A673 (cell line): ENCODE results near the gene NRAS. TPM values are rescaled to one million over a fixed set of nuclear protein-coding genes. Genes with fewer than 3 reads are reported as not detected.

Experiments
- BruUV-seq: library from RNA; stranded (reverse); fragments of 400-500 nt; replicated peaks from 2 replicates; lab custom pipeline; 2021; lab: Mats Ljungman, UMichigan
- CTCF ChIA-PET: fragments of 300-600 bp; sonication (Branson Sonifier 250); formaldehyde crosslinking; loops from one replicate; lab custom pipeline; 2022; ENCODE audit warnings: antibody characterized with exemption; lab: Charles Lee
- POLR2A ChIA-PET: fragments of 300-600 bp; sonication (Branson Sonifier 250); formaldehyde crosslinking; loops from one replicate; lab custom pipeline; 2022; ENCODE audit warnings: antibody characterized with exemption; ENCODE audit not compliant: low non-redundant PET; lab: Charles Lee
- DNase-seq: peaks from one replicate; pipeline ENCODE4 v3.0.0-alpha.2; 2015; ENCODE audit warnings: low spot score
- H3K27ac ChIP-seq: fragments of 200-600 bp; sonication (generic); 2 replicates; pipeline ENCODE4 v1.5.1; 2016; ENCODE audit warnings: mixed run types, low read depth, mild to moderate bottlenecking, mixed read lengths, antibody characterized with exemption, low read length; ENCODE audit not compliant: poor library complexity, severe bottlenecking
- H3K27me3 ChIP-seq: fragments of 200-600 bp; sonication (generic); replicated peaks from 2 replicates; pipeline ENCODE4 v1.6.1; 2017; ENCODE audit warnings: mixed run types, low read depth, mild to moderate bottlenecking, mixed read lengths, antibody characterized with exemption, low read length; ENCODE audit not compliant: insufficient read depth, poor library complexity
- H3K36me3 ChIP-seq: fragments of 200-600 bp; sonication (generic); 2 replicates; pipeline ENCODE4 v1.6.1; 2016; ENCODE audit warnings: mixed run types, mild to moderate bottlenecking, mixed read lengths, antibody characterized with exemption, low read length; ENCODE audit not compliant: insufficient read depth, poor library complexity, severe bottlenecking
- H3K4me1 ChIP-seq: fragments of 200-600 bp; sonication (generic); 2 replicates; pipeline ENCODE4 v1.6.1; 2017; ENCODE audit warnings: mixed run types, mild to moderate bottlenecking, mixed read lengths, antibody characterized with exemption, low read length; ENCODE audit not compliant: insufficient read depth, poor library complexity, severe bottlenecking
- H3K4me3 ChIP-seq: fragments of 200-600 bp; sonication (generic); 2 replicates; pipeline ENCODE4 v1.5.1; 2016; ENCODE audit warnings: low read depth, mixed run types, mild to moderate bottlenecking, mixed read lengths, low read length; ENCODE audit not compliant: poor library complexity, severe bottlenecking
- H3K9me3 ChIP-seq: fragments of 200-600 bp; sonication (generic); 2 replicates; pipeline ENCODE4 v1.6.1; 2016; ENCODE audit warnings: mixed run types, low read depth, mild to moderate bottlenecking, mixed read lengths, antibody characterized with exemption, low read length; ENCODE audit not compliant: poor library complexity, severe bottlenecking
- EZH2 ChIP-seq: fragments of 200-600 bp; sonication (generic); IDR thresholded peaks from 2 replicates; pipeline ENCODE4 v1.6.1; 2017; ENCODE audit warnings: borderline replicate concordance, low read depth, mild to moderate bottlenecking, mixed read lengths, antibody characterized with exemption, low read length; ENCODE audit not compliant: poor library complexity, severe bottlenecking
- intact Hi-C: fragments of 100-400 bp; cut with micrococcal nuclease; formaldehyde crosslinking; loops from one replicate; pipeline ENCODE4 v1.10.0; 2022; ENCODE audit not compliant: unreplicated experiment
- total RNA-seq: library from RNA; stranded (reverse); gene quantifications from 2 replicates; pipeline ENCODE4 v1.2.3, GENCODE V29; 2021
- TF ChIP-seq, protein P1 (sequence below): fragments of 300-800, 200-600 bp; sonication (generic); conservative IDR thresholded peaks from 2 replicates; pipeline ENCODE4 v1.5.1; 2017; ENCODE audit warnings: low read depth, mild to moderate bottlenecking, antibody characterized with exemption, low read length, moderate library complexity, mixed read lengths

NRAS gene
- total RNA-seq, 1 experiment from 2014 or later = 79.1 TPM

DNA sequence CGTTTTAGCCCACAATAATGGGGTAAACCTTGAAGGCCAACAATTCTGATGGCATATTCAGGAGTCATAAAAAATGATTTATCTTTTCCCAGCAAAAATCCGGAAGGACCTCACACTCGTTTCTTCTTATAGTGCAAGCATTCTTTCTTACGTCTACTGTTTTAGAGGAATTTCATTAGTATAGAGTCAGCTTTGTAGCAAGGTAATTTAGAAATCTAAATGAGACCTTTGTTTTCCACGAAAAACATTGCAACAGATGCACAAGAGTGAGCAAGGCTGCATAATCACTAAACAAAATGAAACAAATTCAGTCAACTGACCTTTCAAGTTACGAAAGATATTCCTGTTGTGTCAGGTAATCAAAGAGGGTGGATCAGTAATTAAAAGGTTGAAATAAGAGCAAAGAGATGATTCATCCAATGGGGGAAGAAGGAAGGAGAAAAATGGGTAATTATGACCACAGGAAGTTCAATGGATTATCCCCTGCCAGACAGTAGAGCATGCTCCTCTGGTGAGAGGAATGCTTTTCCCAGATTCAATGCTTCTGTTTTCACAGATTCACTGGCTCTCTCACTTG lies 41.8 kb upstream of the NRAS start:
- Histone ChIP-seq H3K4me1 (peaks cover 28% of the 10 kb centered on the region), H3K4me3 (peak overlapping the region; percentile 83), H3K27me3 (no peaks in the 10 kb centered on the region), H3K27ac (peak overlapping the region; percentile 100), H3K9me3 (no peaks in the 10 kb centered on the region), H3K36me3 (no peaks in the 10 kb centered on the region)
- TF ChIP-seq, protein P1, sequence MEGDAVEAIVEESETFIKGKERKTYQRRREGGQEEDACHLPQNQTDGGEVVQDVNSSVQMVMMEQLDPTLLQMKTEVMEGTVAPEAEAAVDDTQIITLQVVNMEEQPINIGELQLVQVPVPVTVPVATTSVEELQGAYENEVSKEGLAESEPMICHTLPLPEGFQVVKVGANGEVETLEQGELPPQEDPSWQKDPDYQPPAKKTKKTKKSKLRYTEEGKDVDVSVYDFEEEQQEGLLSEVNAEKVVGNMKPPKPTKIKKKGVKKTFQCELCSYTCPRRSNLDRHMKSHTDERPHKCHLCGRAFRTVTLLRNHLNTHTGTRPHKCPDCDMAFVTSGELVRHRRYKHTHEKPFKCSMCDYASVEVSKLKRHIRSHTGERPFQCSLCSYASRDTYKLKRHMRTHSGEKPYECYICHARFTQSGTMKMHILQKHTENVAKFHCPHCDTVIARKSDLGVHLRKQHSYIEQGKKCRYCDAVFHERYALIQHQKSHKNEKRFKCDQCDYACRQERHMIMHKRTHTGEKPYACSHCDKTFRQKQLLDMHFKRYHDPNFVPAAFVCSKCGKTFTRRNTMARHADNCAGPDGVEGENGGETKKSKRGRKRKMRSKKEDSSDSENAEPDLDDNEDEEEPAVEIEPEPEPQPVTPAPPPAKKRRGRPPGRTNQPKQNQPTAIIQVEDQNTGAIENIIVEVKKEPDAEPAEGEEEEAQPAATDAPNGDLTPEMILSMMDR = no peak
- no peak for TF ChIP-seq EZH2
- intact Hi-C loops = no loop called here
- TSS peak; percentile 88 for BruUV-seq
- ChIA-PET POLR2A (interaction anchor here (0.7 kb wide), 1 partner anchor 304 kb away, joined by 4 read pairs; no protein-coding TSS in a partner anchor), CTCF (no interaction called here)
- DNase-seq = peak; percentile 72

DNA sequence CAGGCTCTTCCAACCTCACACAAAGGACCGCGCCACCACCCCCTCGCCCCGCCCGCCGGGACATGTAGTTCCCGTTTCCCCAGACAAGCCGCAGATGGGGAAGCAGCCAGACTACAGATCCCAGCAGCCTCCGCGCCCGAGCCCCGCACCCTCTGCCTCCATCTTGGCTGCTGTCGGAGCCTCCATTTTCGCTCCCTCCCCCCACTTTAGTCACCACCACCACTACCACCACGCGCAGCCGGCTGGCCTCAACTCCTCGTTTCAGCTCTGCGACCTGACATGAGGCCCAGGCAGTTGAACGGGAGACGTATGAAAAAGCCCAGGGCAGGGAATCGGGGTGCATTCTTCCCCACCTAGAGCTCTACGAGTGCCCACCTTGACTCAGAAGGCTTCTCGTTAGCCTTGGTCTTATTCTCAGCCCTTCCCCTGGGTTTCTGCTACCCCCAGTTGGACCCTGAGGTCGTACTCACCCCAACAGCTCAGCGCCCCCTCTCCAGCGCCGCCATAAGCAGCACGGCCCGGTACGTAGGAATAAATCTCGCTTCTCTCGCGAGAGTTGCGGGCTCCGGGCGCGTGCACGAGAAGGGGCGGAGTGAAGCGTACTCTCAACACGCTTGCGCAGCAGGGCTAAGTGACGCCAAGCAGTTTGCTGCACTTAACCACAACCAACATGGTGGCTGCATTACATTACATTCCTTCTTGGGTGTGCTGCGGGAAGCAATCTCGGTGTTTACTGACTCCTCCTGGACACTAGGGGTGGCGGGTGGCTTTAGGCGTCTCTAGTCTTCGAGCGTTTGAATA lies 41.1 kb upstream of the NRAS start, which contains the start of gene CSDE1:
Gene CSDE1, minus strand, starts transcription at position 530 of the 801 bp plus-strand sequence. CDS start 18,094 bp downstream, outside the sequence.
- POLR2A ChIA-PET = no interaction called here

DNA sequence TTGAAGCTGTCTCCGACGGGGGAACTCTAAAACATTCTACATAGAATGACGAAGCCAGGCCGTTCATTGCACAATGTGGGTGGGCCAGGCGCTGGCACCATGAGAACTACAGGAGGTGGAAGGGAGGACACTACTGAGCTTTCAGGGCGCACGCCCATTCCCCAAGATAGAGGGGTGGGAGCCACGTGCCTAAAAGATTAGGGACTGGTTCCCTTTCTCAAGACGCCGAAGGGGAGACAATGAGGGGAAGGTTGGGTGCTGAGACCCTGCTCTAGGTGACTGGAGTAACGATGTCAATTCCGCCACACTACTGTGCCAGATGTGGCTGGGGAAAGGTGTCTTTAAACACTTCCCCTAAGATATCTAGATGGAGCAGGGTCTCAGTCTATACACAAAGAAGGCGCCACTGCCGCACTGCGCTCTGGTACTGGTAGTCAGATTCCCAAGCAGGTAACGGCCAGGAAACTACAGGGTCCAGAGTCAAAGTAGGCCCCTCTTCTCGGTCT lies 40.4 kb upstream of the NRAS start:
- intact Hi-C loops = no loop called here

More for the DNA sequence above, 41.1 kb upstream of the NRAS start, which contains the start of gene CSDE1:
- intact Hi-C loops = no loop called here
- CTCF ChIA-PET = no interaction called here
- peak; percentile 98 for DNase-seq
- no peaks in the 10 kb centered on the region for H3K27me3 ChIP-seq
- H3K9me3 ChIP-seq = no peaks in the 10 kb centered on the region
- H3K4me1 ChIP-seq = peaks cover 29% of the 10 kb centered on the region
- H3K4me3 ChIP-seq = peak within 1 kb of the TSS; percentile 83
- BruUV-seq = no TSS peak
- peak within 1 kb of the TSS; percentile 100 for H3K27ac ChIP-seq
- no peaks in the 10 kb centered on the region for H3K36me3 ChIP-seq
- no peak for TF ChIP-seq EZH2
- TF ChIP-seq, protein P1 = peak; percentile 68

More for the DNA sequence above, 40.4 kb upstream of the NRAS start:
- H3K27me3 ChIP-seq = no peaks in the 10 kb centered on the region
- ChIA-PET CTCF (no interaction called here), POLR2A (no interaction called here)
- H3K9me3 ChIP-seq = no peaks in the 10 kb centered on the region
- H3K4me3 ChIP-seq = peak overlapping the region; percentile 83
- TF ChIP-seq, protein P1 = no peak
- no peak for TF ChIP-seq EZH2
- H3K27ac ChIP-seq = peak overlapping the region; percentile 100
- peaks cover 29% of the 10 kb centered on the region for H3K4me1 ChIP-seq
- peak; percentile 58 for DNase-seq
- H3K36me3 ChIP-seq = no peaks in the 10 kb centered on the region
- no TSS peak for BruUV-seq
